Measurements from ENCODE around the gene STXBP2. TPM values are rescaled to one million over a fixed set of nuclear protein-coding genes. Genes with fewer than 3 reads are reported as not detected.

Gene STXBP2
- total and polyA plus RNA-seq, 8 donors = 32.5 to 277 (median 41.7) TPM

GRCh38 chr19:7650148-7650547 lies 13.2 kb downstream of the STXBP2 start:
- Histone ChIP-seq H3K36me3 (peaks cover 0 to 29% of the 10 kb centered on the region in 2 donors), H3K27me3 (peaks cover 0 to 6% of the 10 kb centered on the region in 2 donors), H3K9me3 (no peaks in the 10 kb centered on the region), H3K4me1 (peaks cover 4 to 63% of the 10 kb centered on the region in 2 donors), H3K4me3 (no peak overlapping the region), H3K27ac (no peak overlapping the region)
- DNase-seq (no peak), ATAC-seq (no peak)
- TF ChIP-seq, protein P1, sequence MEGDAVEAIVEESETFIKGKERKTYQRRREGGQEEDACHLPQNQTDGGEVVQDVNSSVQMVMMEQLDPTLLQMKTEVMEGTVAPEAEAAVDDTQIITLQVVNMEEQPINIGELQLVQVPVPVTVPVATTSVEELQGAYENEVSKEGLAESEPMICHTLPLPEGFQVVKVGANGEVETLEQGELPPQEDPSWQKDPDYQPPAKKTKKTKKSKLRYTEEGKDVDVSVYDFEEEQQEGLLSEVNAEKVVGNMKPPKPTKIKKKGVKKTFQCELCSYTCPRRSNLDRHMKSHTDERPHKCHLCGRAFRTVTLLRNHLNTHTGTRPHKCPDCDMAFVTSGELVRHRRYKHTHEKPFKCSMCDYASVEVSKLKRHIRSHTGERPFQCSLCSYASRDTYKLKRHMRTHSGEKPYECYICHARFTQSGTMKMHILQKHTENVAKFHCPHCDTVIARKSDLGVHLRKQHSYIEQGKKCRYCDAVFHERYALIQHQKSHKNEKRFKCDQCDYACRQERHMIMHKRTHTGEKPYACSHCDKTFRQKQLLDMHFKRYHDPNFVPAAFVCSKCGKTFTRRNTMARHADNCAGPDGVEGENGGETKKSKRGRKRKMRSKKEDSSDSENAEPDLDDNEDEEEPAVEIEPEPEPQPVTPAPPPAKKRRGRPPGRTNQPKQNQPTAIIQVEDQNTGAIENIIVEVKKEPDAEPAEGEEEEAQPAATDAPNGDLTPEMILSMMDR (IDR thresholded peaks at IDR 0.05) = no peak
- intact Hi-C loops (cut with DNase I) = no loop called here

GRCh38 chr19:7652061-7652641 lies 15.2 kb downstream of the STXBP2 start:
- Histone ChIP-seq H3K36me3 (peaks cover 0 to 13% of the 10 kb centered on the region in 2 donors), H3K27ac (peak overlapping the region; percentile 51 to 97), H3K27me3 (no peaks in the 10 kb centered on the region), H3K4me3 (peak overlapping the region in 1 of 2 donors; percentile 17), H3K9me3 (no peaks in the 10 kb centered on the region), H3K4me1 (peaks cover 4 to 62% of the 10 kb centered on the region in 2 donors)
- ATAC-seq (peak; percentile 88), DNase-seq (peak; percentile 75 to 97 (median 89))
- intact Hi-C loops (cut with DNase I) = no loop called here
- TF ChIP-seq, protein P1 (IDR thresholded peaks at IDR 0.05) = peak; percentile 97 to 99

DNA sequence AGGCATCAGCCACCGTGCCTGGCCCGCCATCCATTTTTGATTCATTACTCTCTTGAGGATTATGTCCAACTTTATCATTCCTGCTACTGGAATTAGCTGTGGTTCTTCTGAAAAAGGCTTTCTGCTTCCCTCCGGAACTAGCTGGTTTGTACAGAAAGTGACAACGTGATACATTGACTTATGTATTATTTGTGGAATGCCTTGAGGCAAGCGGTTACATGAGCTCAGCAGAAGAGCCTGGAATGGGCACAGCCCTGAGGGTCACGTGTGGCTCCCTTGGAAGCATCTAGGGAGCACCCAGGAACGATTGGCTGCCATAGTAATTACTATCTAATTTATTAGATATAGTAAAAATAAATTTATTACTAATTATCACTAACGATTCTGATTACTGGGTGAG lies 17.5 kb downstream of the STXBP2 start:
- Histone ChIP-seq H3K9me3 (no peaks in the 10 kb centered on the region), H3K27ac (peak overlapping the region in 1 of 2 donors; percentile 97), H3K4me1 (peaks cover 4 to 78% of the 10 kb centered on the region in 2 donors), H3K27me3 (no peaks in the 10 kb centered on the region), H3K36me3 (no peaks in the 10 kb centered on the region), H3K4me3 (no peak overlapping the region)
- DNase-seq (no peak), ATAC-seq (no peak)
- intact Hi-C loops (cut with DNase I) = no loop called here
- TF ChIP-seq, protein P1 (IDR thresholded peaks at IDR 0.05) = no peak

- no peak for ATAC-seq
- H3K36me3 ChIP-seq = no peaks in the 10 kb centered on the region
- DNase-seq = no peak
- TF ChIP-seq, protein P1 (IDR thresholded peaks at IDR 0.05) = no peak
- H3K27me3 ChIP-seq = peaks cover 0 to 4% of the 10 kb centered on the region in 2 donors
- H3K9me3 ChIP-seq = no peaks in the 10 kb centered on the region
- peaks cover 4 to 78% of the 10 kb centered on the region in 2 donors for H3K4me1 ChIP-seq
- intact Hi-C loops (cut with DNase I) = no loop called here
- H3K4me3 ChIP-seq = no peak overlapping the region
- H3K27ac ChIP-seq = peak overlapping the region in 1 of 2 donors; percentile 97
Observed at GRCh38 chr19:7655581-7655980, 18.7 kb downstream of the STXBP2 start.

GRCh38 chr19:7657131-7657751 lies 20.3 kb downstream of the STXBP2 start:
- intact Hi-C loops (cut with DNase I) = no loop called here
- H3K27ac ChIP-seq = peak overlapping the region; percentile 47 to 97
- peak; percentile 84 for ATAC-seq

More at GRCh38 chr19:7657131-7657751, 20.3 kb downstream of the STXBP2 start:
- peak in 2 of 4 donors; percentile 76 to 83 for DNase-seq
- H3K36me3 ChIP-seq = no peaks in the 10 kb centered on the region
- no peaks in the 10 kb centered on the region for H3K9me3 ChIP-seq
- peaks cover 0 to 4% of the 10 kb centered on the region in 2 donors for H3K27me3 ChIP-seq
- peak overlapping the region in 1 of 2 donors; percentile 9 for H3K4me3 ChIP-seq
- TF ChIP-seq, protein P1 (IDR thresholded peaks at IDR 0.05) = no peak
- peaks cover 3 to 77% of the 10 kb centered on the region in 2 donors for H3K4me1 ChIP-seq
